OCI-LY1 (cell line): ENCODE data around the gene CCDC102B.

Experiments
- EZH2 ChIP-seq: fragments of 200-600 bp; sonication (generic), shearing (Covaris generic); IDR thresholded peaks from 2 replicates; pipeline ENCODE4 v1.8.0; 2017; ENCODE audit warnings: borderline replicate concordance, mixed run types, mild to moderate bottlenecking, antibody characterized with exemption, low read length, moderate library complexity, mixed read lengths
- TF ChIP-seq, protein P1 (sequence below): fragments of 200-600 bp; sonication (generic), shearing (Covaris generic); IDR thresholded peaks from 2 replicates; pipeline ENCODE4 v1.5.1; 2017; ENCODE audit warnings: mild to moderate bottlenecking, antibody characterized with exemption, low read length, moderate library complexity, mixed read lengths

DNA sequence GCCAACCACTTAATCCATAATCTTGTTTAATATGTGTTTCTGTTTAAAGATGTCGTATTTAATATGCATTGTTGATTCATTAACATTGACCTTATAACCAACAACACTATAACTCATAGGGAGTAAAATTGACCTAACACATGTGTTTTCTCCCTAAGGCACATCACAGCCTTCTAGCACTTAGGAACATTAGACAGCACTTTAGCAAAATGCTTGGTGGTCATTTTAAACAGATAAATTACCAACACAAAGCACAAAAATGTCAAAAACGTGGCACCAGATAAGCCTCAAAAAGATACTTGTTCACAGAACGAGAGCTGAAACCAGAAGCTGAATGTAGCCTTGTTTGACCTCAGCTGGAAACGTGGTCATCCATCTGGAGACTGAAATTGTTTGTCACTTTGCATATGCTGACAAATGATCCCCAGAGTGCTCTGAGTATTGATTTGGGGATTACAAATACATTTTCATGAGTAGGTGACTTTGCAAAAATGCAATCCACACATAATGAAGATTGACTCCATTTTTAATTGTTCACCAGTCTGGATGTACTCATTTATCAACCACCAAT is 139.2 kb downstream of the CCDC102B start:
- TF ChIP-seq, protein P1, sequence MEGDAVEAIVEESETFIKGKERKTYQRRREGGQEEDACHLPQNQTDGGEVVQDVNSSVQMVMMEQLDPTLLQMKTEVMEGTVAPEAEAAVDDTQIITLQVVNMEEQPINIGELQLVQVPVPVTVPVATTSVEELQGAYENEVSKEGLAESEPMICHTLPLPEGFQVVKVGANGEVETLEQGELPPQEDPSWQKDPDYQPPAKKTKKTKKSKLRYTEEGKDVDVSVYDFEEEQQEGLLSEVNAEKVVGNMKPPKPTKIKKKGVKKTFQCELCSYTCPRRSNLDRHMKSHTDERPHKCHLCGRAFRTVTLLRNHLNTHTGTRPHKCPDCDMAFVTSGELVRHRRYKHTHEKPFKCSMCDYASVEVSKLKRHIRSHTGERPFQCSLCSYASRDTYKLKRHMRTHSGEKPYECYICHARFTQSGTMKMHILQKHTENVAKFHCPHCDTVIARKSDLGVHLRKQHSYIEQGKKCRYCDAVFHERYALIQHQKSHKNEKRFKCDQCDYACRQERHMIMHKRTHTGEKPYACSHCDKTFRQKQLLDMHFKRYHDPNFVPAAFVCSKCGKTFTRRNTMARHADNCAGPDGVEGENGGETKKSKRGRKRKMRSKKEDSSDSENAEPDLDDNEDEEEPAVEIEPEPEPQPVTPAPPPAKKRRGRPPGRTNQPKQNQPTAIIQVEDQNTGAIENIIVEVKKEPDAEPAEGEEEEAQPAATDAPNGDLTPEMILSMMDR, result no peak
- no peak for TF ChIP-seq EZH2
